Aortic smooth muscle cell (primary cell): ENCODE measurements around the gene PLAAT3. TPM values are rescaled to one million over a fixed set of nuclear protein-coding genes. Genes with fewer than 3 reads are reported as not detected.

ENCODE experiments used
- total RNA-seq: library from RNA; depleted of rRNA; stranded (reverse); fragments of >200 nt; gene quantifications from 2 replicates; pipeline ENCODE4 v1.2.3, GENCODE V29; 2014

The PLAAT3 gene
- 14.4 and 28.1 TPM in 2 replicates for total RNA-seq

GRCh38 chr11:63614136-63614671, at the start of gene PLAAT3:
TSS of gene PLAAT3 (minus strand) at chr11:63614433. CDS start at chr11:63614014, 419 bp downstream.

DNA sequence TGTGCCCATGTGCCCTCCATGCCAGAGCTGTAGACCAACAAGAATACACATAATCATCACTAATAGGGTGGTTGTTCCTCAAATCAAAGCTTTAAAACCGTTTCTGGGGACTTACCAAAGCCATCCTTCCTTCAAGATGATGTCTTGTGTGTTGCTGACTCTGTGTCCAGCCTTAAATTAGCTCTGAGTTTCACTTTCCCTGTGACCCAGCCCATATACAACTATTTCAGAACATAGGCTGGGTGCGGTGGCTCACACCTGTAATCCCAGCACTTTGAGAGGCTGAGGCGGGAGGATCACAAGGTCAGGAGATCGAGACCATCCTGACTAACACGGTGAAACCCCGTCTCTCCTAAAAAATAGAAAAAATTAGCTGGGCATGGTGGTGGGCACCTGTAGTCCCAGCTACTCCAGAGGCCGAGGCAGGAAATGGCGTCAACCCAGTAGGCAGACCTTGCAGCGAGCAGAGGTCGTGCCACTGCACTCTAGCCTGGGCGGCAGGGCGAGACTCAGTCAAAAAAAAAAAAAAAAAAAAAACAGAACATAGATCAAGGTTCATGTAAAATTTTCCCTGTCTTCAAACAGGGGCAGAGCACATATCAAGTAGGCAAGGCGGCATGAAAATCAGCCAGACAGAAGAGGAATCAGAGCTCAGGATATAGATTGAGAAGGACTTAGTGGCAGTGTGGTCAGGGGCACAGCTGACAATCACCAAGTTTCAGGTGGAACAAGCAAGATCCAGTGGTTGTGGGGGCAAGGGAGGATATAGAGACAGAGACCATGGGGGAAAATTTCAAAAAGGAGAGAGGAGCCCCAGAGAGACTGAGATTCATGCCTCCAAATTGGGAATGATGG, 50.8 kb downstream of the PLAAT3 start, which contains the start of gene PLAAT2:
TSS of gene PLAAT2 (minus strand) at position 179 of the 855 bp plus-strand sequence. CDS start at position 124, 55 bp downstream.

GRCh38 chr11:63536669-63537292, 77.5 kb downstream of the PLAAT3 start, which contains the start of gene PLAAT4:
TSS of gene PLAAT4 (plus strand) at chr11:63536808. CDS start at chr11:63536869, 61 bp downstream.

Other genes with a start within 250 kb of the PLAAT3 start
- not detected in 2 replicates for gene SLC22A9, start 244.6 kb downstream of the PLAAT3 start, total RNA-seq
- gene PLAAT5, start 123.3 kb downstream of the PLAAT3 start, total RNA-seq: not detected in 2 replicates
- gene LGALS12, start 108.3 kb downstream of the PLAAT3 start, total RNA-seq: not detected in 2 replicates
- gene PLAAT4, start 77.6 kb downstream of the PLAAT3 start, total RNA-seq: 24.3 and 24.6 TPM in 2 replicates
- gene PLAAT2, start 51.1 kb downstream of the PLAAT3 start, total RNA-seq: not detected in 2 replicates
- 202 and 222 TPM in 2 replicates for gene ATL3, start 56.9 kb upstream of the PLAAT3 start, total RNA-seq
- 47.3 and 65.6 TPM in 2 replicates for gene RTN3, start 67.1 kb upstream of the PLAAT3 start, total RNA-seq
- 12.4 and 14.0 TPM in 2 replicates for gene ZFTA, start 154.3 kb upstream of the PLAAT3 start, total RNA-seq
- gene SPINDOC, start 199.0 kb upstream of the PLAAT3 start, total RNA-seq: 8.2 and 9.4 TPM in 2 replicates
- 6.6 and 8.0 TPM in 2 replicates for gene MARK2, start 224.7 kb upstream of the PLAAT3 start, total RNA-seq